ENCODE data around the gene EPHA5. TPM values are rescaled to one million over a fixed set of nuclear protein-coding genes. Genes with fewer than 3 reads are reported as not detected.

The EPHA5 gene
- total RNA-seq, 1 donor = 0.43 TPM

DNA sequence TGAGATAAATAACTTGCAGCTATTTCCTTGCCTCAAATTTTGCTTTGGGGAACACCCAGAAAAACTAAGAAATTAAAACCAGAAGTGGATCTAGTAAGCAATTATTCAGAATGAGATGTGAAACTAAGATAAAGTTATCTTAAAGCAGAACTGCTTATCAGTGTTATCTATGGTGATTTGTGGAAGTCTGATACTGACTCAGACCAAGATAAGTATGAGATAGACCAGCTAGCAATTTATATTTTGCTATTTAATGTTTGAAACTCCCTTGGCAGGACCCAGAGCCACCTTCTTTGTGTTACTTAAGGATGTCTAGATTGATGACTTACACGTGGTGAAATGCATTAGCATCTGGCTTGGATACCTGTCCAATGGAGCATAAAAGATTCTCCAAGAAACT, 368.1 kb downstream of the EPHA5 start:
- H3K4me3 ChIP-seq (ENCODE audit: low read depth, low read length) = no peak overlapping the region
- TF ChIP-seq, protein P1, sequence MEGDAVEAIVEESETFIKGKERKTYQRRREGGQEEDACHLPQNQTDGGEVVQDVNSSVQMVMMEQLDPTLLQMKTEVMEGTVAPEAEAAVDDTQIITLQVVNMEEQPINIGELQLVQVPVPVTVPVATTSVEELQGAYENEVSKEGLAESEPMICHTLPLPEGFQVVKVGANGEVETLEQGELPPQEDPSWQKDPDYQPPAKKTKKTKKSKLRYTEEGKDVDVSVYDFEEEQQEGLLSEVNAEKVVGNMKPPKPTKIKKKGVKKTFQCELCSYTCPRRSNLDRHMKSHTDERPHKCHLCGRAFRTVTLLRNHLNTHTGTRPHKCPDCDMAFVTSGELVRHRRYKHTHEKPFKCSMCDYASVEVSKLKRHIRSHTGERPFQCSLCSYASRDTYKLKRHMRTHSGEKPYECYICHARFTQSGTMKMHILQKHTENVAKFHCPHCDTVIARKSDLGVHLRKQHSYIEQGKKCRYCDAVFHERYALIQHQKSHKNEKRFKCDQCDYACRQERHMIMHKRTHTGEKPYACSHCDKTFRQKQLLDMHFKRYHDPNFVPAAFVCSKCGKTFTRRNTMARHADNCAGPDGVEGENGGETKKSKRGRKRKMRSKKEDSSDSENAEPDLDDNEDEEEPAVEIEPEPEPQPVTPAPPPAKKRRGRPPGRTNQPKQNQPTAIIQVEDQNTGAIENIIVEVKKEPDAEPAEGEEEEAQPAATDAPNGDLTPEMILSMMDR (IDR thresholded peaks at IDR 0.05; ENCODE audit: insufficient read depth, low read depth, low read length) = no peak
- DNase-seq (ENCODE audit: low read depth) = no peak

DNA sequence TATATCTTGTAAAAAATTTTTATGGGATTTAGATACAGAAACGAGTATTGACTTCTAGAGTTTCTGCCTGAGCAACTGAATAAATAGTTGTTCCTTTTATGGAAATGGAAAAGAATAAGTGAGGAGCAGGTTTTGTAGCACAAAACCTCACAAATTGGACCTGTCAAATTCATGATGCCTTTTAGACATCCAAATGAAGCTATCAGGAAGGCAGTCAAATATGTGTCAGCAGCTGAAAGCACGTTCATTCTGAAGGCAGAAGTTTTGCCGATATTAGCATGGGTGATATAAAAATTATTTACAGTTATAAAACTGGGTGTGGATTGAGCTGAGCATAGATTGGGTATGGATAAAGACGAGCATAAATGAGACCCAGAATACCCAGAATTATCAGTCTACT, 374.0 kb downstream of the EPHA5 start:
- TF ChIP-seq, protein P1 (IDR thresholded peaks at IDR 0.05; ENCODE audit: insufficient read depth, low read depth, low read length) = no peak
- no peak overlapping the region for H3K4me3 ChIP-seq (ENCODE audit: low read depth, low read length)
- DNase-seq (ENCODE audit: low read depth) = no peak

DNA sequence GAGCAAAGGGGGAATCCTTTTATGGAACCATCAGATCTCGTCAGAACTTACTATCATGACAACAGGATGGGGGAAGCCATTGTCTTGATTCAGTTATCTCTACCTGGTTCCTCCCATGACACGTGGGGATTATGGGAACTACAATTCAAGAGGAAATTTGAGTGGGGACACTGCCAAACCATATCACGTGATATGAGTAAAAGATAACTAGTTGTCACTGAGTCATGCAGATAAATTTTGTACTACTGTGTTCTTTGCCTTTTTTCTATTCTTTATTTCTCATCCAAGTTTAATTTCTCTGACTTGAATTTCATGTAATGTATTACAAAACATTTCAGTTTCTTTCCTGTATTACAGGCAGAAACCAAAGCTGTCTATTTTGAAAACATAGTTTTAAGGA, 383.2 kb downstream of the EPHA5 start:
- TF ChIP-seq, protein P1 (IDR thresholded peaks at IDR 0.05; ENCODE audit: insufficient read depth, low read depth, low read length) = no peak
- no peak overlapping the region for H3K4me3 ChIP-seq (ENCODE audit: low read depth, low read length)
- no peak for DNase-seq (ENCODE audit: low read depth)
